ENCODE data around the gene HES2. TPM values are rescaled to one million over a fixed set of nuclear protein-coding genes. Genes with fewer than 3 reads are reported as not detected.

The HES2 gene
- total and polyA plus RNA-seq, 4 donors: 0.10 TPM; not detected in 3

DNA sequence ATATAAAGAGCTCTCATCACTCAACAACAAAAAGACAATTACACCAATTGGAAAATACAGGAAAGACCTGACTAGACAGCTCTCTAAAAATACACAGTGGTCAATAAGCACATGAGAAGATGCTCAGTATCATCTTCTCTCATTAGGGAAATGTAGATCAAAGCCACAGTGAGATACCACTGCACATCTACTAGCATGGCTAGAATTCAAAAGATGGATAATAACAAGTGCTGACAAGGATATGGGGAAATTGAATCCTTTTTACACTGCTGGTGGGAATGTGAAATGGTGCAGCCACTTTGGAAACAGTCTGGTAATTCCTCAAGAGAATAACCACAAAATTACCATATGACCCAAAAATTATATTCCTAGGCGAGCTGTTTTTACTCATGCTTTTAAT is 35.6 kb downstream of the HES2 start:
- 95% methylated on average over 1 of the region's 1 CpG for WGBS
- no peak for DNase-seq (ENCODE audit: low spot score)
- H3K36me3 ChIP-seq (ENCODE audit: control insufficient read depth in 4 of 4, insufficient read depth in 3 of 4, low read depth in 1 of 4, low read length in 3 of 4): no peaks in the 10 kb centered on the region
- H3K4me3 ChIP-seq (ENCODE audit: low read depth in 1 of 3, low read length in 3 of 3): no peak overlapping the region
- no peaks in the 10 kb centered on the region for H3K4me1 ChIP-seq (ENCODE audit: control insufficient read depth in 4 of 4, insufficient read depth in 4 of 4, low read length in 3 of 4)
- no peaks in the 10 kb centered on the region for H3K27me3 ChIP-seq (ENCODE audit: control insufficient read depth in 4 of 4, insufficient read depth in 4 of 4, low read length in 3 of 4)
- no peaks in the 10 kb centered on the region for H3K9me3 ChIP-seq (ENCODE audit: control insufficient read depth in 4 of 4, low read length in 3 of 4)
- TF ChIP-seq, protein P1, sequence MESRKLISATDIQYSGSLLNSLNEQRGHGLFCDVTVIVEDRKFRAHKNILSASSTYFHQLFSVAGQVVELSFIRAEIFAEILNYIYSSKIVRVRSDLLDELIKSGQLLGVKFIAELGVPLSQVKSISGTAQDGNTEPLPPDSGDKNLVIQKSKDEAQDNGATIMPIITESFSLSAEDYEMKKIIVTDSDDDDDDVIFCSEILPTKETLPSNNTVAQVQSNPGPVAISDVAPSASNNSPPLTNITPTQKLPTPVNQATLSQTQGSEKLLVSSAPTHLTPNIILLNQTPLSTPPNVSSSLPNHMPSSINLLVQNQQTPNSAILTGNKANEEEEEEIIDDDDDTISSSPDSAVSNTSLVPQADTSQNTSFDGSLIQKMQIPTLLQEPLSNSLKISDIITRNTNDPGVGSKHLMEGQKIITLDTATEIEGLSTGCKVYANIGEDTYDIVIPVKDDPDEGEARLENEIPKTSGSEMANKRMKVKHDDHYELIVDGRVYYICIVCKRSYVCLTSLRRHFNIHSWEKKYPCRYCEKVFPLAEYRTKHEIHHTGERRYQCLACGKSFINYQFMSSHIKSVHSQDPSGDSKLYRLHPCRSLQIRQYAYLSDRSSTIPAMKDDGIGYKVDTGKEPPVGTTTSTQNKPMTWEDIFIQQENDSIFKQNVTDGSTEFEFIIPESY (IDR thresholded peaks at IDR 0.05): no peak
- TF ChIP-seq SP1 (IDR thresholded peaks at IDR 0.05): no peak
- no peak overlapping the region for H3K9ac ChIP-seq (ENCODE audit: low read depth in 1 of 2, low read length in 2 of 2)
- no peak overlapping the region for H3K27ac ChIP-seq (ENCODE audit: low read depth in 1 of 2, low read length in 2 of 2)

DNA sequence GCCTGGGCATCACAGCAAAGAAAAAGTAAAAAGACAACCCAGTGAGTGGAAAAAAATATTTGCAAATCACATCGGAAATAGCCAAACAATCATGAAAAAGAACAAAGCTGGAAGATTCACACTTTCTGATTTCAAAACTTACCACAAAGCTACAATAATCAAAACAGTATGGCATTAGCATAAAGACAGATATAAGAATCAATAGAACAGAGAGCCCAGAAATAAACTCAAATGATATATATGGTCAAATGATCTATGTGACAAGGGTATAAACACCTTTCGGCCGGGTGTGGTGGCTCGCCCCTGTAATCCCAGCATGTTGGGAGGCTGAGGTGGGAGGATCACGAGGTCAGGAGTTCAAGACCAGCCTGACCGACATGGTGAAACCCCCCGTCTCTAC is 39.7 kb downstream of the HES2 start:
- Histone ChIP-seq H3K36me3 (ENCODE audit: control insufficient read depth in 4 of 4, insufficient read depth in 3 of 4, low read depth in 1 of 4, low read length in 3 of 4) (no peaks in the 10 kb centered on the region), H3K4me3 (ENCODE audit: low read depth in 1 of 3, low read length in 3 of 3) (no peak overlapping the region), H3K27me3 (ENCODE audit: control insufficient read depth in 4 of 4, insufficient read depth in 4 of 4, low read length in 3 of 4) (no peaks in the 10 kb centered on the region), H3K9me3 (ENCODE audit: control insufficient read depth in 4 of 4, low read length in 3 of 4) (no peaks in the 10 kb centered on the region), H3K27ac (ENCODE audit: low read depth in 1 of 2, low read length in 2 of 2) (no peak overlapping the region), H3K9ac (ENCODE audit: low read depth in 1 of 2, low read length in 2 of 2) (no peak overlapping the region), H3K4me1 (ENCODE audit: control insufficient read depth in 4 of 4, insufficient read depth in 4 of 4, low read length in 3 of 4) (no peaks in the 10 kb centered on the region)
- no peak for DNase-seq (ENCODE audit: low spot score)
- TF ChIP-seq, protein P2, sequence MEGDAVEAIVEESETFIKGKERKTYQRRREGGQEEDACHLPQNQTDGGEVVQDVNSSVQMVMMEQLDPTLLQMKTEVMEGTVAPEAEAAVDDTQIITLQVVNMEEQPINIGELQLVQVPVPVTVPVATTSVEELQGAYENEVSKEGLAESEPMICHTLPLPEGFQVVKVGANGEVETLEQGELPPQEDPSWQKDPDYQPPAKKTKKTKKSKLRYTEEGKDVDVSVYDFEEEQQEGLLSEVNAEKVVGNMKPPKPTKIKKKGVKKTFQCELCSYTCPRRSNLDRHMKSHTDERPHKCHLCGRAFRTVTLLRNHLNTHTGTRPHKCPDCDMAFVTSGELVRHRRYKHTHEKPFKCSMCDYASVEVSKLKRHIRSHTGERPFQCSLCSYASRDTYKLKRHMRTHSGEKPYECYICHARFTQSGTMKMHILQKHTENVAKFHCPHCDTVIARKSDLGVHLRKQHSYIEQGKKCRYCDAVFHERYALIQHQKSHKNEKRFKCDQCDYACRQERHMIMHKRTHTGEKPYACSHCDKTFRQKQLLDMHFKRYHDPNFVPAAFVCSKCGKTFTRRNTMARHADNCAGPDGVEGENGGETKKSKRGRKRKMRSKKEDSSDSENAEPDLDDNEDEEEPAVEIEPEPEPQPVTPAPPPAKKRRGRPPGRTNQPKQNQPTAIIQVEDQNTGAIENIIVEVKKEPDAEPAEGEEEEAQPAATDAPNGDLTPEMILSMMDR (IDR thresholded peaks at IDR 0.05; ENCODE audit: low read depth, low read length, missing input control): no peak
- TF ChIP-seq NR2F2 (IDR thresholded peaks at IDR 0.05) (no peak), JUND (IDR thresholded peaks at IDR 0.05) (no peak), EGR1 (IDR thresholded peaks at IDR 0.05; ENCODE audit: low read depth in 2 of 2) (no peak), GABPA (IDR thresholded peaks at IDR 0.05 in 1 of 2, conservative IDR thresholded peaks at IDR 0.05 in 1 of 2) (no peak)
- TF ChIP-seq, protein P3, sequence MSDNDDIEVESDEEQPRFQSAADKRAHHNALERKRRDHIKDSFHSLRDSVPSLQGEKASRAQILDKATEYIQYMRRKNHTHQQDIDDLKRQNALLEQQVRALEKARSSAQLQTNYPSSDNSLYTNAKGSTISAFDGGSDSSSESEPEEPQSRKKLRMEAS (IDR thresholded peaks at IDR 0.05): no peak
- WGBS: 97% methylated on average over 7 of the region's 7 CpGs

DNA sequence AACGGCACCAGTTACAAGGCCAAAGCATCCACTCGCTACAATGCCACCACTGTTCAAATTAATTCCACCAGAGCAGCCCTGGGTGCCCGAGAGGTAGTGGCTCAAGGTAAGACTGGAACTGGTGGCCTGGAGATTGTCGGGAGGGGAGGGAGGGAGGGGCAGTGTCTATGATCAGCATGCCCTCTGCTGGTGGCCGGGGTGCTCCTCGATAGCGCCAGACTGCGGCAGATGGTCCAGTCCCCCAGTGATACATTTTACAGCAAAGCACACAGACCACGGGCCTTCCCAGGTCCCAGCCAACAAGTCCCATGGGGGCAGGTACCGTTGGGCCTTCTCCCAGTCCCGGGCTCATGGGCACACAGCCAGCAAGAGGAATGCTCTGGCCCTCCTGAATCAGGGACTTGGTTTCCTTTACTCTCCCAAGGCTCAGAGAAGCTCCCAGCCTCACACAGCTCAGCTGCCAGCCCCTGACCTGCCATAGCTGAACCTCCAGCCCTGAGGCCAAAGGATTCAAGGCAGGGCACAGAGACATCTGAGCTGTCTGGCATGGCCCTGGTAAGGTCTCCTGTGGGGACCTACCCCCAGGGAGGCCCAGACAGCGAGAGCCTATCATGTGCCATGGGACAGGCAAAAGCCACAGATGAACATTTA is 41.5 kb downstream of the HES2 start:
- Histone ChIP-seq H3K9me3 (ENCODE audit: control insufficient read depth in 4 of 4, low read length in 3 of 4) (no peaks in the 10 kb centered on the region), H3K27me3 (ENCODE audit: control insufficient read depth in 4 of 4, insufficient read depth in 4 of 4, low read length in 3 of 4) (no peaks in the 10 kb centered on the region), H3K36me3 (ENCODE audit: control insufficient read depth in 4 of 4, insufficient read depth in 3 of 4, low read depth in 1 of 4, low read length in 3 of 4) (no peaks in the 10 kb centered on the region), H3K4me3 (ENCODE audit: low read depth in 1 of 3, low read length in 3 of 3) (no peak overlapping the region), H3K4me1 (ENCODE audit: control insufficient read depth in 4 of 4, insufficient read depth in 4 of 4, low read length in 3 of 4) (peaks cover 0 to 2% (median 1%) of the 10 kb centered on the region in 4 donors), H3K9ac (ENCODE audit: low read depth in 1 of 2, low read length in 2 of 2) (no peak overlapping the region), H3K27ac (ENCODE audit: low read depth in 1 of 2, low read length in 2 of 2) (no peak overlapping the region)
- WGBS: 78% methylated on average over 12 of the region's 12 CpGs
- no peak for DNase-seq (ENCODE audit: low spot score)
- TF ChIP-seq FOXA1 (IDR thresholded peaks at IDR 0.05): no peak
- TF ChIP-seq YY1 (IDR thresholded peaks at IDR 0.05): no peak
- TF ChIP-seq GABPA (IDR thresholded peaks at IDR 0.05 in 1 of 2, conservative IDR thresholded peaks at IDR 0.05 in 1 of 2): no peak
- TF ChIP-seq TAF1 (conservative IDR thresholded peaks at IDR 0.05): no peak
- TF ChIP-seq, protein P3 (IDR thresholded peaks at IDR 0.05): no peak
- TF ChIP-seq SP1 (IDR thresholded peaks at IDR 0.05): no peak
- TF ChIP-seq RXRA (IDR thresholded peaks at IDR 0.05): no peak
- TF ChIP-seq EGR1 (IDR thresholded peaks at IDR 0.05; ENCODE audit: low read depth in 2 of 2): no peak
- TF ChIP-seq HNF4G (IDR thresholded peaks at IDR 0.05): no peak
- no peak for TF ChIP-seq NR2F2 (IDR thresholded peaks at IDR 0.05)
- TF ChIP-seq, protein P2 (IDR thresholded peaks at IDR 0.05; ENCODE audit: low read depth, low read length, missing input control): no peak
- TF ChIP-seq JUND (IDR thresholded peaks at IDR 0.05): no peak
- TF ChIP-seq, protein P4, sequence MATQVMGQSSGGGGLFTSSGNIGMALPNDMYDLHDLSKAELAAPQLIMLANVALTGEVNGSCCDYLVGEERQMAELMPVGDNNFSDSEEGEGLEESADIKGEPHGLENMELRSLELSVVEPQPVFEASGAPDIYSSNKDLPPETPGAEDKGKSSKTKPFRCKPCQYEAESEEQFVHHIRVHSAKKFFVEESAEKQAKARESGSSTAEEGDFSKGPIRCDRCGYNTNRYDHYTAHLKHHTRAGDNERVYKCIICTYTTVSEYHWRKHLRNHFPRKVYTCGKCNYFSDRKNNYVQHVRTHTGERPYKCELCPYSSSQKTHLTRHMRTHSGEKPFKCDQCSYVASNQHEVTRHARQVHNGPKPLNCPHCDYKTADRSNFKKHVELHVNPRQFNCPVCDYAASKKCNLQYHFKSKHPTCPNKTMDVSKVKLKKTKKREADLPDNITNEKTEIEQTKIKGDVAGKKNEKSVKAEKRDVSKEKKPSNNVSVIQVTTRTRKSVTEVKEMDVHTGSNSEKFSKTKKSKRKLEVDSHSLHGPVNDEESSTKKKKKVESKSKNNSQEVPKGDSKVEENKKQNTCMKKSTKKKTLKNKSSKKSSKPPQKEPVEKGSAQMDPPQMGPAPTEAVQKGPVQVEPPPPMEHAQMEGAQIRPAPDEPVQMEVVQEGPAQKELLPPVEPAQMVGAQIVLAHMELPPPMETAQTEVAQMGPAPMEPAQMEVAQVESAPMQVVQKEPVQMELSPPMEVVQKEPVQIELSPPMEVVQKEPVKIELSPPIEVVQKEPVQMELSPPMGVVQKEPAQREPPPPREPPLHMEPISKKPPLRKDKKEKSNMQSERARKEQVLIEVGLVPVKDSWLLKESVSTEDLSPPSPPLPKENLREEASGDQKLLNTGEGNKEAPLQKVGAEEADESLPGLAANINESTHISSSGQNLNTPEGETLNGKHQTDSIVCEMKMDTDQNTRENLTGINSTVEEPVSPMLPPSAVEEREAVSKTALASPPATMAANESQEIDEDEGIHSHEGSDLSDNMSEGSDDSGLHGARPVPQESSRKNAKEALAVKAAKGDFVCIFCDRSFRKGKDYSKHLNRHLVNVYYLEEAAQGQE (IDR thresholded peaks at IDR 0.05): no peak

All from liver (tissue), 9 donors.